HG03432 (cell line): Measurements from ENCODE around the gene ERVW-1.

Experiments used
- ATAC-seq: cut with Tn5 transposase; IDR thresholded peaks from one replicate; pipeline ENCODE4 v1.9.1; 2021; ENCODE audit warnings: mild to moderate bottlenecking, moderate library complexity; ENCODE audit not compliant: unreplicated experiment

The ERVW-1 gene

DNA sequence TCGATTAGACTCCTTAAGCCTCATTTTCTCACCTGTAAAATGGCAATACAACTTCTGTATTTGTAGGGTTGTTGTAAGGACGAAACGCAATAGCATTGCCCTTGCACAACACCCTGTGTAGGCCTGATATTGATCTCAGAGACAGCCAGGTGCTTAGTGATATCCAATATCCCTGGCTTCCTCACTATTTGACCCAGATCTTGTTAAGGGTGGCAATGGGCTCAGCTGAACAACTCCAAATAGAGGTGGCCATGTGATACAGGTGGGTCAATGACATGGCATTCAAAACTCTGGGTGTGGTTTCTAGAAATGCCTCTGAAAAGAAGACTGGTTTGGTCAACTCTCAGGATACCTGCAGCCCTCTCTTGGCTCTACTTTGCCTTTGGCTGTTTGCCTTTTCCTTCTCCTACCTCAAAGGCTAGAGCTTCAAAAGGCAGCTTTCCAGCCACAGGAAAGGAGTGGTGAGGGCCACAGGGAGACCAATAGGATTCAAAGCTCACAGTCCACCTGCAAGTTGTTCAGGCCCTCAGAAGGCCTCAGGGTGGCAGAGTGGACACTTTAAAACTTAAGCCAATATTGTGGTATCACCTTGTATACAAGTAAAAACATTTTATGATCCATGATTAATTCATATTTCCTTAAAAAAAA lies 45.3 kb downstream of the ERVW-1 start:
- no peak for ATAC-seq

DNA sequence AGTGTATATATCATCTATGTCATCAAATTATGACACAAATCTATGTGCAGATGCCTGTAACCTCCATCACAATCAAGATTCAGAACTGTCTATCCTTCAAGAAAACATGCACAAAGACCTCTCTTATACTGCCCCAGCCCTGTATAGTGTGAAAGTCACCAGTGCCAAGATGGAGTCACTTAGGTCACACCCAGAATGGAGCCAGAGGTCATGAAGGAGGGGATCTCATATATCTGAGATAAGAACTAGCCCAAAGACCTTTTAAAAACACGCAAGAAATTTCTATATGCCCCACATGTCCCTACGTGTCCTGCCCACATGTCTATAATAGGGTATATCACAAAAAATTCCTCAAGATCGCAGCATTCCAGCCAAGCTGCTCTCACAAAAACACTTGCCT lies 50.6 kb downstream of the ERVW-1 start:
- no peak for ATAC-seq

DNA sequence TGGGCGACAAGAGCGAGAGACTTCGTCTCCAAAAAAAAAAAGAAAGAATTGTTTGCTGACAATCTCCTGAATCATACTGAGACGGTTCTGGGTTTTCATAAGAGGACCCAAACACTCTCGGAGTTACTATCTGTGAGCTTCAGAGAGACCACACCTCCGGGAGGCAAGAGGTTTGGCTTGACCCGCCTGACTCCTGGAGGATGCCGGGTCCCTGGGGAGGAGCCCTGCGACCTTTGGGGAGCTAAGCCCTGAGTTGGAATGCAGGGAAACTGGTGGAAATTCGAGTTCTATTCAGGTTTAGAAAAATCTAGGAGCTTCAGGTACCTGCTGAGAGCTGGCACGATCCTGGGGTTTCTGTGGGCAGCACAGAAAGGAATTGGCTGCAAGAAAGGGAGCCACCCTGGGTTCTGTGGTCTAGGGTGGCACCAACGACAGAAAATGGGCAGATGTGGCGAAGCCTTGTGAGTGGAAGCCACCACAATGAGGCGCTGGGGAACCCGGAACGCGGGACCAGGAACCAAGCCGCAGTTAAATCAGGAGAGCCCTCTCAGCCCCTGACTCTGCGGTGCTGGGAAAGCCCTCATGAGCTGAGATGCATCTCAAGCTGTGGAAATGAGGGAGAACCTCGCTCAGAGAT lies 52.3 kb downstream of the ERVW-1 start:
- no peak for ATAC-seq

DNA sequence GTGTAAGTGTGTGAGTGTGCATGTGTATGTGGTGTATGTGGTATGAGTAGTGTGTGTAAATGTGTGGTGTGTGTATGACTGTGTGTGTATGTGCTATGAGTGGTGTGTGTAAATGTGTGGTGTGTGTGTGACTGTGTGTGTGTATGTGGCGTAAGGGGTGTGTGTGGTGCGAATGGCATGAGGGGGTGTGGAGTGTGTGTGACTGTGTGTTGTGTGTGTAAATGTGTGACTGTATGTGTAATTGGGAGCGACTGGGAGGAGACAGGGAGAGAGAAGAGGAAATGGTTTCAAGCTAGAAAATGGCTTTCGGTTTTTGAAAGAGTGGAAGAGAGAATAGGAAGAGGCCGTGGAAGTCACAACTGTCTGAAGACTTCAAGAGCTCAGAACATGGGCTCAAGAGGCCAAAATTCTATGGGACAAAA lies 54.0 kb downstream of the ERVW-1 start:
- no peak for ATAC-seq

DNA sequence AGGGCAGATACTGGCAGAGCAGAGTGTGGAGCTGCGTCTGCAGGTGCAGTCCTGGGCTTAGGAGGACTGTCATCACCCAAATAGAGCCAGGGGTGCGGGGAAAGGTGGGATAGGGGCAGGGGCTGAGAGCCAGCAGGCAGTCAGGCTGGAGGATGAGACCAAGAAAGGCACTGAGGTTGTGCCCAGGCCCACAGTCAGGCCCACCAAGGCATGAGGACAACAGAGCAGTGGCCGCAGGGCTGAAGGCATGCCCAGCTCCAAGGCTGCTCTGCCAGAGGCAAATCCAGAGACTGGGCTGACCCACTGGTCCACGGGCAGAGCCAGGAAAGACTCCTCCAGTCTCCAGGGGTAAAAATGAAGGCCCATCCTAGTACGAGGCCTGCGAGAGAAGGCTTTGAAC lies 54.8 kb downstream of the ERVW-1 start:
- no peak for ATAC-seq

- no peak for ATAC-seq
Observed at GRCh38 chr7:92421676-92422435, 55.9 kb downstream of the ERVW-1 start.
